K562 (cell line): ENCODE data around the gene CC2D2B. TPM values are rescaled to one million over a fixed set of nuclear protein-coding genes. Genes with fewer than 3 reads are reported as not detected.
A peak's percentile ranks its signal among the peaks of the same experiment; 100 is the strongest.

Source experiments
- ATAC-seq: fragments of 200-7000 bp; cut with Tn5 transposase; 3 replicates; pipeline ENCODE4 v1.9.1; 2020; ENCODE audit warnings: moderate library complexity
- BruUV-seq: library from RNA; stranded (reverse); fragments of 400-500 nt; replicated peaks from 2 replicates; lab custom pipeline; 2021; lab: Mats Ljungman, UMichigan
- CTCF ChIA-PET: fragments of 300-600 bp; formaldehyde crosslinking; extraction: SDS; loops from one replicate; lab custom pipeline; 2021; ENCODE audit warnings: low intra/inter-chr PET ratio; lab: Yijun Ruan, JAX
- POLR2A ChIA-PET: fragments of 300-600, 350-650 bp; sonication (Branson Sonifier 250); formaldehyde crosslinking; extraction: SDS; loops from one replicate; lab custom pipeline; 2021; ENCODE audit warnings: antibody characterized with exemption, inconsistent platforms; lab: Yijun Ruan, JAX
- DNase-seq, 4 experiments: peaks; one replicate each; pipeline versions ENCODE4 v3.0.0 to v3.0.0-alpha.2; 2011 to 2018; ENCODE audit warnings: low spot score in 3 of 4, mixed read lengths in 3 of 4; ENCODE audit errors: extremely low read depth in 1 of 4
- FAIRE-seq: peaks from 2 replicates; lab custom pipeline; 2011; peaks lifted over from hg19 to GRCh38; lab: Jason Lieb, UNC
- H2AFZ ChIP-seq: 2 replicates; pipeline ENCODE4 v1.6.0; 2011; ENCODE audit warnings: low read depth, low read length, control low read depth, inconsistent platforms
- H3K27ac ChIP-seq: fragments of 200-600 bp; 3 replicates; pipeline ENCODE4 v1.8.0; 2011; ENCODE audit warnings: low read depth, mild to moderate bottlenecking, control low read depth, inconsistent platforms, low read length, moderate library complexity, mixed read lengths; ENCODE audit errors: extremely low read depth
- H3K27me3 ChIP-seq, 2 experiments: fragments of 300-600 bp in 1 of 2; 2 replicates in 1 of 2; 3 replicates in 1 of 2; pipeline versions ENCODE4 v1.6.0 to v1.8.0; 2011; ENCODE audit warnings: inconsistent platforms in 2 of 2, low read length in 2 of 2, mild to moderate bottlenecking in 1 of 2, mixed read lengths in 1 of 2, moderate library complexity in 1 of 2; ENCODE audit not compliant: control insufficient read depth in 2 of 2, insufficient read depth in 2 of 2
- H3K36me3 ChIP-seq: fragments of 300-600 bp; 3 replicates; pipeline ENCODE4 v1.8.0; 2011; ENCODE audit warnings: mild to moderate bottlenecking, low read length, inconsistent platforms; ENCODE audit not compliant: control insufficient read depth, insufficient read depth
- H3K4me1 ChIP-seq, 2 experiments: fragments of 200-600 bp in 1 of 2; replicated peaks in 1 of 2; 2 replicates in 1 of 2; 3 replicates in 1 of 2; pipeline versions ENCODE4 v1.5.1 to v1.8.0; 2011; ENCODE audit warnings: inconsistent platforms in 2 of 2, low read length in 2 of 2, mild to moderate bottlenecking in 1 of 2, mixed read lengths in 1 of 2, moderate library complexity in 1 of 2; ENCODE audit not compliant: control insufficient read depth in 2 of 2, insufficient read depth in 2 of 2
- H3K4me2 ChIP-seq: 2 replicates; pipeline ENCODE4 v1.6.1; 2011; ENCODE audit warnings: low read length, control low read depth, inconsistent platforms, mixed read lengths; ENCODE audit not compliant: insufficient read depth
- H3K4me3 ChIP-seq: fragments of 200-600 bp; sonication (generic), shearing (Covaris generic); 2 replicates; pipeline ENCODE4 v1.5.1; 2016; ENCODE audit warnings: control low read depth, inconsistent platforms
- H3K79me2 ChIP-seq: fragments of 200-600 bp; 3 replicates; pipeline ENCODE4 v1.8.0; 2011; ENCODE audit warnings: low read length, inconsistent platforms; ENCODE audit not compliant: control insufficient read depth, insufficient read depth
- H3K9ac ChIP-seq, 2 experiments: 2 replicates each; pipeline versions ENCODE4 v1.6.0 to v1.6.1; 2011; ENCODE audit warnings: low read depth in 2 of 2, low read length in 2 of 2, control low read depth in 1 of 2, inconsistent platforms in 1 of 2, mild to moderate bottlenecking in 1 of 2, mixed read lengths in 1 of 2; ENCODE audit not compliant: insufficient read depth in 1 of 2
- H3K9me1 ChIP-seq: one replicate; pipeline ENCODE4 v1.6.0; 2011; ENCODE audit warnings: inconsistent platforms, mild to moderate bottlenecking, low read length, moderate library complexity; ENCODE audit not compliant: control insufficient read depth, insufficient read depth
- H3K9me3 ChIP-seq: replicated peaks from 2 replicates; pipeline ENCODE4 v1.5.1; 2011; ENCODE audit warnings: low read depth, low read length, inconsistent platforms; ENCODE audit not compliant: control insufficient read depth, insufficient read depth
- H4K20me1 ChIP-seq: replicated peaks from 2 replicates; pipeline ENCODE4 v1.6.1; 2011; ENCODE audit warnings: low read length, inconsistent platforms, mixed read lengths; ENCODE audit not compliant: control insufficient read depth, insufficient read depth
- ARID2 ChIP-seq: fragments of 450-650 bp; IDR thresholded peaks from 2 replicates; pipeline ENCODE4 v1.6.1; 2017; ENCODE audit warnings: antibody characterized with exemption, mild to moderate bottlenecking
- CBX3 ChIP-seq, 2 experiments: IDR thresholded peaks; 1 replicate in 1 of 2; 2 replicates in 1 of 2; pipeline ENCODE4 v1.6.1; 2012; ENCODE audit warnings: inconsistent platforms in 2 of 2, low read length in 2 of 2, borderline replicate concordance in 1 of 2, control low read depth in 1 of 2
- E2F4 ChIP-seq: sonication (generic); formaldehyde crosslinking; IDR thresholded peaks from 2 replicates; pipeline ENCODE4 v1.8.0; 2022; ENCODE audit warnings: mild to moderate bottlenecking, low read depth, missing genetic modification reagents
- ETV1 ChIP-seq: fragments of 450-650 bp; conservative IDR thresholded peaks from 2 replicates; pipeline ENCODE4 v1.6.1; 2016; ENCODE audit warnings: missing genetic modification characterization, control low read depth, low read depth, missing compliant biosample characterization
- FIP1L1 ChIP-seq: fragments of 200-400 bp; formaldehyde crosslinking; IDR thresholded peaks from 2 replicates; pipeline ENCODE4 v1.6.1; 2018; ENCODE audit warnings: mild to moderate bottlenecking, low read depth, low read length; ENCODE audit not compliant: poor library complexity, severe bottlenecking
- HMGN3 ChIP-seq: IDR thresholded peaks from 2 replicates; pipeline ENCODE4 v1.6.1; 2011; ENCODE audit warnings: borderline replicate concordance, low read depth, mild to moderate bottlenecking, mixed read lengths, low read length; ENCODE audit not compliant: insufficient read length; ENCODE audit errors: extremely low read depth
- SMARCB1 ChIP-seq: IDR thresholded peaks from 2 replicates; pipeline ENCODE4 v1.6.1; 2011; ENCODE audit warnings: improper control_type of control experiment, low read depth; ENCODE audit not compliant: insufficient read length
- YY1 ChIP-seq, 3 experiments: IDR thresholded peaks; 2 replicates each; pipeline ENCODE4 v1.6.1; 2011; ENCODE audit warnings: low read length in 2 of 3, mild to moderate bottlenecking in 2 of 3, moderate library complexity in 2 of 3, borderline replicate concordance in 1 of 3, control low read depth in 1 of 3, low read depth in 1 of 3; ENCODE audit not compliant: insufficient read depth in 3 of 3, insufficient replicate concordance in 2 of 3, control insufficient read depth in 1 of 3, insufficient read length in 1 of 3; ENCODE audit errors: extremely low read depth in 1 of 3
- ZFPM2 ChIP-seq: fragments of 250-450 bp; sonication (Bioruptor Pico); IDR thresholded peaks from 2 replicates; pipeline ENCODE4 v1.5.1; 2022; ENCODE audit warnings: mild to moderate bottlenecking
- ZKSCAN3 ChIP-seq: fragments of 250-450 bp; sonication (Bioruptor Pico); IDR thresholded peaks from 2 replicates; pipeline ENCODE4 v1.4.0; 2020
- ZNF12 ChIP-seq: sonication (generic); formaldehyde crosslinking; IDR thresholded peaks from 2 replicates; pipeline ENCODE4 v1.4.0; 2020; ENCODE audit warnings: mild to moderate bottlenecking, missing genetic modification reagents
- ZNF589 ChIP-seq: fragments of 200-800 bp; sonication (Bioruptor generic); IDR thresholded peaks from 2 replicates; pipeline ENCODE4 v1.6.1; 2016; ENCODE audit warnings: low read depth, missing genetic modification characterization, missing compliant biosample characterization
- ZNF764 ChIP-seq: fragments of 250-450 bp; sonication (Bioruptor Pico); IDR thresholded peaks from 2 replicates; pipeline ENCODE4 v1.4.0; 2020; ENCODE audit warnings: low read depth, mild to moderate bottlenecking, moderate library complexity
- WGBS: fragments of 100-300 bp; shearing (Covaris generic); methylation state at CpG from one replicate; pipeline ENCODE4 v1.1.6; 2016; ENCODE audit warnings: low coverage, mixed read lengths; ENCODE audit not compliant: insufficient coverage; ENCODE audit errors: missing lambda C conversion rate; 5-methylcytosine and 5-hydroxymethylcytosine counted together
- in situ Hi-C: fragments of 300-500 bp; cut with MboI; formaldehyde crosslinking; loops from 4 replicates; pipeline ENCODE4 v1.15.0; 2018; ENCODE audit warnings: inconsistent platforms, mixed read lengths
- intact Hi-C: fragments of 100-400 bp; cut with micrococcal nuclease; formaldehyde crosslinking; loops from 2 replicates; pipeline ENCODE4 v1.14.2; 2022
- polyA plus RNA-seq, 8 experiments: library from polyadenylated mRNA; depleted of rRNA in 4 of 8; stranded (reverse) in 5 of 8; unstranded in 3 of 8; fragments of >200 nt; fragmentation: Nextera tagmentation in 2 of 8; fragmentation: Illumina TruSeq in 1 of 8; extraction: Ambion mirVana in 2 of 8; extraction: Trizol in 1 of 8; gene quantifications; 2 replicates each; pipeline versions ENCODE4 v1.2.1 to v1.2.3, GENCODE V29; 2011 to 2014; ENCODE audit warnings: inconsistent platforms in 1 of 8, missing spikeins in 1 of 8
- total RNA-seq, 7 experiments: library from RNA; depleted of rRNA in 6 of 7; stranded (reverse); fragments of >200 nt in 6 of 7; fragmentation: Illumina TruSeq in 2 of 7; extraction: Trizol in 2 of 7; gene quantifications; 2 replicates each; pipeline versions ENCODE4 v1.2.1 to v1.2.3, GENCODE V29; 2011 to 2021; ENCODE audit warnings: low replicate concordance in 1 of 7
- TF ChIP-seq, protein P1 (sequence below): fragments of 450-650 bp; IDR thresholded peaks from 2 replicates; pipeline ENCODE4 v1.6.1; 2018; ENCODE audit not compliant: partially characterized antibody

Gene CC2D2B
- total and polyA plus RNA-seq, 9 of the 15 experiments (the other 6 are each of a cell fraction or from before 2014, with no cell fraction given), result 0.10 to 0.34 (median 0.20) TPM; not detected in 5

DNA sequence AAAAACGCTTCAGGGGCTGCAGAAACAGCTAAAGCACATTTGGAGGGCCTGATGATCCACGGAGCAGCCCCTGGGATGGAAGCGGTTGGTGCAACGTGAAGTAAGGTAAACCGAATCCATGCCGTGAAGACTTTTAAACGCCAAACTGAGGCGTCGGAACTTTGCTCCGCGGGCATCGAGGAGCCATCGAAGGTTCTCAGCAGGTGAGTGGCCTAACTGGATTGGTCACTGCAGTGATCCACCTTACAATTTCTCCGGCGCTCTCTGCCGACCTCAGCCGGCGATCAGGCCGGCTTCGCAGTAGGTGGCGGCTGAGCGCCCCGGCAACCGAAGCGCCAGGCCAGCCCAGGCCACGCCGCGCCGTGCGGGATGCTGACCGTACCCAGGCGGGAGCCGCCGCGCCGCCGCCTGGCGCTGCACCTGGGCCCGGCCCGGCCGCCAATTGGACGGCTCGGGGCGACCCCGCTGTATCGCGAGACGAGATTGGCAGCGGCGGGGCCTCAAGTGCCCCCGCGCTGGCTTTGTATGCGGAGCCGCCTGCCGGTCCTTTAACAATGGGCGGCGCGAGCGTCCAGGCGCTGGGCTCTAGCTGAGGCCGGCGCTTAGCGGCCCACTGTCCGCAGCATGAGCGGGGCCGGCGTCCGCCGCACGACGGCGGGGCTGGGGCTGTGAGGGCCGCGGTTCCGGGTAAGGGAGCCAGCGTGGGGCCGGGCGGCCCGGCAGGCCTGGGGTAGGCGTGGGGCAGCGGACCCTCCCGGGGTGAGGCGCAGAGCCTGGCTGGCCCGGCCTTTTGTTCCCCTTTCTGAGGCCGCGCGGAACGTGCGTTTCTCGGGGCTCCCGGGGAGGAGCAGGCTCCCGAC, 135.5 kb downstream of the CC2D2B start, which contains the start of gene CCNJ:
CCNJ (plus strand) TSS at position 551 of the 860 bp plus-strand sequence. CDS start 811 bp downstream, outside the sequence.
- FAIRE-seq (no peak), ATAC-seq (peak; percentile 93), DNase-seq (peak; percentile 81 to 97 (median 86))
- Histone ChIP-seq H3K79me2 (peaks cover 52% of the 10 kb centered on the region), H3K9me3 (no peaks in the 10 kb centered on the region), H4K20me1 (0 out of 2 replicates have a peak, but pooled peaks cover 4% of the 10 kb centered on the region), H3K9ac (peak within 1 kb of the TSS; percentile 89 to 98), H3K4me2 (peak within 1 kb of the TSS; percentile 84), H3K4me1 (peaks cover 11 to 16% of the 10 kb centered on the region in 2 experiments; a peak in 4 of 5 replicates), H3K36me3 (peaks cover 19% of the 10 kb centered on the region; the same call in 2 of the 3 replicates), H3K27me3 (no peaks in the 10 kb centered on the region), H3K4me3 (peak within 1 kb of the TSS; percentile 75), H2AFZ (peak within 1 kb of the TSS; percentile 95), H3K9me1 (no peaks in the 10 kb centered on the region), H3K27ac (peak within 1 kb of the TSS; percentile 89)
- intact Hi-C loops (loop anchor here (10.0 kb wide), 1 partner anchor 182 kb away; no protein-coding TSS in a partner anchor), in situ Hi-C loops (no loop called here)
- BruUV-seq, result no TSS peak
- ChIA-PET CTCF (interaction anchor here (0.6 to 0.7 kb wide), 2 partner anchors 45 to 284 kb away, joined by 3 to 5 read pairs; no protein-coding TSS in a partner anchor), POLR2A (interaction anchor here (0.7 to 2.9 kb wide), 4 partner anchors 9 to 87 kb away, joined by 3 to 17 read pairs (median 4); partner anchors contain the start of gene ZNF518A)
- WGBS, result 2% methylated on average over 51 of the region's 92 CpGs
- TF ChIP-seq ZNF764 (no peak; the same call in 1 of the 2 replicates), ZKSCAN3 (CRISPR knock-in tag) (no peak), ZFPM2 (CRISPR knock-in tag) (no peak), E2F4 (CRISPR knock-in tag) (no peak), CBX3 (IDR thresholded peaks at IDR 0.05; ENCODE audit: borderline replicate concordance in 1 of 2, low read length in 2 of 2) (0 out of 3 replicates have a peak, but pooled peaks of 1 of the 2 experiments have one; percentile 23), YY1 (IDR thresholded peaks at IDR 0.05; ENCODE audit: borderline replicate concordance in 1 of 3, control insufficient read depth in 1 of 3, extremely low read depth in 1 of 3, insufficient read depth in 3 of 3, insufficient read length in 1 of 3, insufficient replicate concordance in 2 of 3, low read depth in 1 of 3, low read length in 2 of 3) (peak; percentile 22 to 80 (median 67)), ETV1 (no peak), HMGN3 (no peak), ZNF12 (CRISPR knock-in tag) (no peak), SMARCB1 (no peak), ARID2 (no peak), ZNF589 (peak; percentile 65; the same call in 1 of the 2 replicates), FIP1L1 (peak; percentile 30)
- TF ChIP-seq, protein P1, sequence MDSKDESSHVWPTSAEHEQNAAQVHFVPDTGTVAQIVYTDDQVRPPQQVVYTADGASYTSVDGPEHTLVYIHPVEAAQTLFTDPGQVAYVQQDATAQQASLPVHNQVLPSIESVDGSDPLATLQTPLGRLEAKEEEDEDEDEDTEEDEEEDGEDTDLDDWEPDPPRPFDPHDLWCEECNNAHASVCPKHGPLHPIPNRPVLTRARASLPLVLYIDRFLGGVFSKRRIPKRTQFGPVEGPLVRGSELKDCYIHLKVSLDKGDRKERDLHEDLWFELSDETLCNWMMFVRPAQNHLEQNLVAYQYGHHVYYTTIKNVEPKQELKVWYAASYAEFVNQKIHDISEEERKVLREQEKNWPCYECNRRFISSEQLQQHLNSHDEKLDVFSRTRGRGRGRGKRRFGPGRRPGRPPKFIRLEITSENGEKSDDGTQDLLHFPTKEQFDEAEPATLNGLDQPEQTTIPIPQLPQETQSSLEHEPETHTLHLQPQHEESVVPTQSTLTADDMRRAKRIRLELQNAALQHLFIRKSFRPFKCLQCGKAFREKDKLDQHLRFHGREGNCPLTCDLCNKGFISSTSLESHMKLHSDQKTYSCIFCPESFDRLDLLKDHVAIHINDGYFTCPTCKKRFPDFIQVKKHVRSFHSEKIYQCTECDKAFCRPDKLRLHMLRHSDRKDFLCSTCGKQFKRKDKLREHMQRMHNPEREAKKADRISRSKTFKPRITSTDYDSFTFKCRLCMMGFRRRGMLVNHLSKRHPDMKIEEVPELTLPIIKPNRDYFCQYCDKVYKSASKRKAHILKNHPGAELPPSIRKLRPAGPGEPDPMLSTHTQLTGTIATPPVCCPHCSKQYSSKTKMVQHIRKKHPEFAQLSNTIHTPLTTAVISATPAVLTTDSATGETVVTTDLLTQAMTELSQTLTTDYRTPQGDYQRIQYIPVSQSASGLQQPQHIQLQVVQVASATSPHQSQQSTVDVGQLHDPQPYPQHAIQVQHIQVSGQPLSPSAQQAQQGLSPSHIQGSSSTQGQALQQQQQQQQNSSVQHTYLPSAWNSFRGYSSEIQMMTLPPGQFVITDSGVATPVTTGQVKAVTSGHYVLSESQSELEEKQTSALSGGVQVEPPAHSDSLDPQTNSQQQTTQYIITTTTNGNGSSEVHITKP, result peak; percentile 59
